Heart left ventricle (tissue), 13 donors: Measurements from ENCODE around the gene VPREB3.

Experiments used
- POLR2A ChIP-seq, 2 donors: fragments of 450-650 bp; IDR thresholded peaks; one replicate each; pipeline ENCODE4 v1.6.1; 2017; ENCODE audit warnings: antibody characterized with exemption in 2 of 2, mild to moderate bottlenecking in 2 of 2, moderate library complexity in 2 of 2
- TF ChIP-seq, protein P1 (sequence below), 12 donors: fragments of 200-600 bp; sonication (generic) in 4 of 12; IDR thresholded peaks; one replicate each; pipeline versions ENCODE4 v1.5.0 to v1.8.0; 2018 to 2022; ENCODE audit warnings: antibody characterized with exemption in 12 of 12, mild to moderate bottlenecking in 5 of 12
- donor health status: ischemic (EF 13 %, LVEDD 7.1; RV severe dilation, severe dysfunction).
- donor health status: DM: no; HTN: yes; CAD: no.
- donor health status: DM: no; HTN: no; CAD: no.
- donor health status: ischemic (EF 25% LVEDD 6.9; RV normal size, moderate dysfunction).
- donor health status: ischemic (EF 25% LVEDD 5.7; RV mildly dilated, moderate dysfunction).
- donor health status: ischemic (EF 35%, LVEDD 5.7; RV mildly dilated, moderate dysfunction).
- donor health status: nonischemic (EF 11% LVEDD 7.7; RV severe dilation, severe dysfunction).
- donor health status: DM: yes; HTN: yes; CAD: no.
- donor health status: PGD.
- donor health status: ischemic (EF 29% LVEDD 5.4; RV normal size, mild dysfunction).
- donor health status: nonischemic (EF 23%, LVEDD 6.1; RV moderate dilation, normal function).

- TF ChIP-seq, protein P1, sequence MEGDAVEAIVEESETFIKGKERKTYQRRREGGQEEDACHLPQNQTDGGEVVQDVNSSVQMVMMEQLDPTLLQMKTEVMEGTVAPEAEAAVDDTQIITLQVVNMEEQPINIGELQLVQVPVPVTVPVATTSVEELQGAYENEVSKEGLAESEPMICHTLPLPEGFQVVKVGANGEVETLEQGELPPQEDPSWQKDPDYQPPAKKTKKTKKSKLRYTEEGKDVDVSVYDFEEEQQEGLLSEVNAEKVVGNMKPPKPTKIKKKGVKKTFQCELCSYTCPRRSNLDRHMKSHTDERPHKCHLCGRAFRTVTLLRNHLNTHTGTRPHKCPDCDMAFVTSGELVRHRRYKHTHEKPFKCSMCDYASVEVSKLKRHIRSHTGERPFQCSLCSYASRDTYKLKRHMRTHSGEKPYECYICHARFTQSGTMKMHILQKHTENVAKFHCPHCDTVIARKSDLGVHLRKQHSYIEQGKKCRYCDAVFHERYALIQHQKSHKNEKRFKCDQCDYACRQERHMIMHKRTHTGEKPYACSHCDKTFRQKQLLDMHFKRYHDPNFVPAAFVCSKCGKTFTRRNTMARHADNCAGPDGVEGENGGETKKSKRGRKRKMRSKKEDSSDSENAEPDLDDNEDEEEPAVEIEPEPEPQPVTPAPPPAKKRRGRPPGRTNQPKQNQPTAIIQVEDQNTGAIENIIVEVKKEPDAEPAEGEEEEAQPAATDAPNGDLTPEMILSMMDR (IDR thresholded peaks at IDR 0.05), result no peak
- no peak for TF ChIP-seq POLR2A (IDR thresholded peaks at IDR 0.05)
Observed at GRCh38 chr22:23787910-23788309, 33.7 kb upstream of the VPREB3 start.
